Fibroblast of skin of back (primary cell): ENCODE data around the gene ST3GAL4.
A peak's percentile ranks its signal among the peaks of the same experiment; 100 is the strongest.
"Not testable (repeated sequence)": the region's sequence is repeated elsewhere in the genome, so short reads cannot be mapped to it uniquely, and the experiment has no call there.

Experiments
- DNase-seq: peaks from one replicate; pipeline ENCODE4 v3.0.0-alpha.2; 2013

ST3GAL4 gene

GRCh38 chr11:126347751-126348668, 7.5 kb upstream of the ST3GAL4 start:
- no peak for DNase-seq

- peak; percentile 30 for DNase-seq
Observed at GRCh38 chr11:126348806-126349582, 6.5 kb upstream of the ST3GAL4 start.

- no peak for DNase-seq
Observed at GRCh38 chr11:126350836-126351235, 4.7 kb upstream of the ST3GAL4 start.

GRCh38 chr11:126352163-126352562, 3.3 kb upstream of the ST3GAL4 start:
- no peak for DNase-seq

DNA sequence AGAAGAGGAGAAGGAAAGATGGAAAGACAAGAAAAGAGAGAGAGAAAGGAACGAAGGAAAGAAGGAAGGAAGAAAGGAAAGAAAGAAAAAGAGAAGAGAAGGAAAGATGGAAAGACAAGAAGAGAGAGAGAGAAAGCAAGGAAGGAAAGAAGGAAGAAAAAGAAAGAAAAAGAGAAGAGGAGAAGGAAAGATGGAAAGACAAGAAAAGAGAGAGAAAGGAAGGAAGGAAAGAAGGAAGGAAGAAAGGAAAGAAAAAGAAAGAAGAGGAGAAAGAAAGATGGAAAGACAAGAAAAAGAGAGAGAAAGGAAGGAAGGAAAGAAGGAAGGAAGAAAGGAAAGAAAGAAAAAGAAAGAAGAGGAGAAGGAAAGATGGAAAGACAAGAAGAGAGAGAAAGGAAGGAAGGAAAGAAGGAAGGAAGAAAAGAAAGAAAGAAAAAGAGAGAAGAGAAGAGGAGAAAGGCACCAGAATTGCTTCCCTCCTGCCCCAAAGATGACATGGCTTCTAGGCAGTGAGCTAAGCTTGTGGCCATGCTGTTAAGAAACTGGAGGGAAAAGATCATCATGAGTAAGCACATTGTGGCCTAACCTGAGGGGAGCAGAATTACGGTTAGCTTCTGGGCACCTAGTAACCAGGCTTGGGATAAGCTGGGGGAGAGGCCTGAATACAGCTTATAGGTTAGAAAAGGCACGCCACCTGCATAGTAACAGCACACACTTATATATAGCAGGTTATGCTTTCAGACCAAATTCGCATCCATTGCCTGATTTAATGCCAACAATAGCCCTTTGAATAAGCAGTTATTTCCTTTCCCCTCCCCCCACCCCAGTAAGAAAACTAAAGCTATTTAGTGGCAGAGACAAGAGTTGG, 2.3 kb upstream of the ST3GAL4 start:
- DNase-seq = peak; percentile 57

- DNase-seq = no peak
Observed at GRCh38 chr11:126354631-126355323, 709 bp upstream of the ST3GAL4 start.

DNA sequence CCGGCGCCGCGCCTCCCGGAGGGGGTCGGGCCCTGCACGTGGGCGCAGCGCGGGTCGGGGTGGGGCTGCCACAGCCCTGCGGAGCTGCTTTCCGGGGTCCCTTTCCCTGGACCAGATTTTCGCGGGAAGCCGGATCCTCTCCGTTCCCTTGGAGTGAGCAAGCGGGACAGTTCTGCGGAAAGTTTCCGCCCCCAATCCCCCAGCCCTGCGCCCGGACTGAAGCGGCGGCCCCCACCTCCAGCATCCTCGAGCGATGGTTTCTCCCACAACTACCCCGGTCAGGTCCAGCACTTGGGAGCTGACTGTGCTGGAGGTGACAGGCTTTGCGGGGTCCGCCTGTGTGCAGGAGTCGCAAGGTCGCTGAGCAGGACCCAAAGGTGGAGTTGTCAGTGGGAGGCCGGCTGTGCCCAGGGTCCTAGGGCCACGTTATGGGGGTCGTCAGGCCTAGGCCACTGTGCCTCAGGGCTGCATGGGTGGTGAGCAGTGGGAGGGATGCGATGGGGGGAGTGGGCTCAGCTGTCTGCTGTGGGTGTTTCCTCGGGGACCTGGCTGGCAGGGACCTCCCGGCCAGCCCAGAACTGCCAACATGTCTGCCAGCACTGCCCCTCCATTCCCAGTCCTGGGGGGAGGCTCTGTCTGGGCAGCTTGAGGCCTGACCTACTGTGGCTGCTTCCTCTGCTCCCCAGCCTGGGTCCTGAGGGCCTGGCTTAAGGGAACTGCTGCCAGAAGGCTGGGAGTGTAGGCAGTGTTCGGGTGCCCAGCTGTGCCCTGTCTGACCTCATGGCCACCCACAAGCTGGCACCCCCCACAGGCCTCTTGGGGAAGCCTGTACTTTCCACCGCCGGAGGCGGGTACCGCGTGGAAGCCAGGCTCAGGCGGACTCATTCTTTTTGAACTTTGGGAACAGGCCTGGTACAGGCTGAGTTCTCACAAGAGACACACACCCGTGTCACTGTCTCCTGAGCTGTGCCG, 726 bp downstream of the ST3GAL4 start:
- peak; percentile 40 for DNase-seq

DNA sequence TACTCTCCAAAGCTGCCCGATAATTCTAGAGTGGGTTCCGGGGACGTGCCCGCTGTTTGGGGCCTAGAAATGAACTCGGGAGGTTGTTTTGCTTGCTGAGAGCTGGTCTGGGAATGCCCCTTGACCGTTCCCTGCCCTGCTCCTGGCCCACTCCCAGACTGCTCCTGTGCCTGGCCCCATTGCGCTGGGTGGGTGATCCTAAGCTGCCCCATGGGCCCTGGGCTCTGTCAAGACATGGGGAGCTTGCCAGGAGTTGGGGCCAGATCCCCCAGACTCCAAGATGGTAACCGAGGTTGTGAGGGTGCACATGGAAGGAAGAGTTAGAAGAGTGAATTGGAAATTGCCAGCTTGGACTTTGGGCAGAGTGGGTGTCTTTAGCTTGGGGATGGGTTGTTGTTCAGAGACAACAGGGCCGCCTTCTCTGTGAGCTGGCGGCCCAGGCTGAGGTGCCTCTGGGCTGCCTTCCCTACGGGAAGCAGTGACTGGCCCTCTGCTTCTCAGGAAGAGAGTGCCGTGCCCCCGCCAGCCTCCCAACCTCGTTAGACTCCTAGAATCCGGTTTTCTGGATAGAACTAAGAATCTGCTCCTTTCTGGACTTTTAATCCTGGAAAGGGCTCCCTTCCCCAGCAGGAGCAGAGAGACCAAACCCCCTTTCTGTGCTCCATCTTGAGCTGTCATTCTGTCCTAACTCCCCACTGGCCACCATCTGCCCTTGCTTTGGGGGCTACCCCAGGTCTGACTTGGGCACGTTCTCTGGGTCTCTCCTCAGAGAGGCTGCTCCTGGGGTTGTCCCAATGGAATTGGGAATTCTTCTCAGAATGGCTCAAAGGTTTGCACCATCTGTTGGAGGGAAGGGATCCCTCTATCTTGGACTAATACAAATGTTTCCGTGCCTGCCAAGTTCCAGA, 1.8 kb downstream of the ST3GAL4 start:
- no peak for DNase-seq

GRCh38 chr11:126357969-126358762, 2.7 kb downstream of the ST3GAL4 start:
- no peak for DNase-seq

GRCh38 chr11:126358763-126359160, 3.3 kb downstream of the ST3GAL4 start:
- no peak for DNase-seq

- peak; percentile 67 for DNase-seq
Observed at GRCh38 chr11:126359431-126360048, 4.1 kb downstream of the ST3GAL4 start.

DNA sequence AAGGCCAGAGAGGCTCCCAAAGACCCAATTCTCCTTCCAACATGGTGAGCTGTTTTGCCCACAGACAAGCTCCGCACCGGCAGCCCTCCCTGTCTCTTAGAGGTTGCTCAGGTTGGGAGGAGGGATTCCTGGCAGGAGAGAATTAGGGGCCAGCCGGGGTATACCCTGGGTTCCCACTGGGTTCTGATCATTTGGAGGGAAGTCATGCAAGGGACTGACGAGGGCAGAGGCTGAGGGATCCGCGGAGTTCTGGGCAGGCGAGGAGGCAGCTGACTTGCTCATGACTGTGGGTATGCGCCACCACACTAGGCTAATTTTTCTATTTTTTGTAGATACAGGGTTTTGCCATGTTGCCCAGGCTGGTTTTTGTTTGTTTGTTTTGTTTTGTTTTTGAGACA, 4.6 kb downstream of the ST3GAL4 start:
- DNase-seq = no peak

DNA sequence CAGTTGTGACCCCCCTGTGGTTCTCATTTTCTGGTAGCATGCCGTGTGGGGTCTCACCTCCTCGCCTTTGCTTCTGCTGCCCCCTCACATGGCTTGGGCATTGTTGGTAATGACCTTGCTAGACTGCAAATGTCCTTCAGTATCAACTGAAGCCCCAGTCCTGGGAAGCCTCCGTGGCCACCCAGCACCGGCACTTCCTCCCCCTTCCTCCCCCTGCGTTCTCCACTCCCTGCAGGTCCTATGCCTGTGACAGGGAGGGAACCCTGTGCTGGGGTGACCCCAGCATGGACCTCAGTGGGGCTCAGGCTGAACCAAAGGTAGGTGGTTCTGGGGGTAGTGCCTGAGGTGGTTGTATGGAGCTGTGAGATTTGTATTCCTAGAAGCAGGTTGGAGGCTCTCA, 5.9 kb downstream of the ST3GAL4 start:
- DNase-seq = no peak

DNA sequence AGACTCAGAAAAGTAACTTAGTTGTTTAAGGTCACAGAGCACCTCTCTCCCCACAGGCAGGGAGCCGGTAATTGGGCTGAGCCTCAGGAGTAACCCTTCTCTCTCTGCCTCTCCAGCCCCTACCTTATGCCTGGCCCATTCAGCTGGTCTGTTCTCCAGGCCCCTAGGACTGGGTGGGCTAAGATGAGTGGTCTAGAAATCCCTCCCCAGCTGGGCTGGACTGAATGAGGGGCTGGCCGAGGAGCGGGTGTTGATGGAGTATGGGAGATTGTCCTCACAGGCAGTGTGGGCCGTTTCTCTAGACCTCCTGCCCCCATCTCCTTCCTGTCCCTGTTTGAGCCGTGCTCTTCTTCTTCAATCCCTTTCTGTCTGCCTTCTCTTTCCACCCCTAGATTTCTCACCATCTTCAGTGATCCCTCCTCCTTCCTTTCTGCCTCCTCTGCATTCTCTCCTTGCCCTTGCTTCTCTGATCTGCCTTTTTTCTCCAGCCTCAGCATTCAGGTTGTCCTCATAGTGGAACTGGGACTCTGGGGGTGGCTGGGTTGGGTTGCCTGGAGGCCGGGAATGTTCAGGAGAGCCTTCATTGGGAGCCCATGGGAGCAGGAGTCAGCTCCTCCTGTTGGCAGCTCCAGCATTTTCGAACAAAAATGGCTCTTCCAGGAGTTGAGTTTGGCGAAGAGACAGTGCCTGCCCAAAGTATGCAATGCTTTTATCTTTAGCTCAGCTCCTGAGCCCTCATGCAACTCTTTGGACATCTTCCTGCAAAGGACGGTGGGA, 7.6 kb downstream of the ST3GAL4 start:
- DNase-seq = no peak

- no peak for DNase-seq
Observed at GRCh38 chr11:126363706-126364248, 8.3 kb downstream of the ST3GAL4 start.

DNA sequence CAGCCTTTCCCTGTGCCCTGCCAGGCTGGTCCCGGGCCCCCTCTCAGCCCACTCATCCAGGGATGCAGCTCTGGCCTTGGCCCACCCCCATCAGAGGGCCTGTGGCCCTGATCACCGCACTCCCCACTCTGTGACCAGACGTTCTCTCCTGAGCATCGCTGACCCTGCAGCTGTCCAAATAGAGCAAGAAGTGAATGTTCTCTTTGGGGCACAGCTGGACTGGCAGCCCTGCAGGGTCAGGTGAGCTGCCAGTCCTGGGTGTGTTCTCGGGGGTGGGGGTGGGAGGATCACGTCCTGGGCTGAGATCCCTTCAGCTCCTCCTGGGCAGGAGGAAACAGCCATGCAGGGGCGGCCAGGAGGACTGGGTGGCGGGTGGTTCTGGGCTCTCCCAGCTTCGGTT, 9.2 kb downstream of the ST3GAL4 start:
- not testable (repeated sequence) for DNase-seq

DNA sequence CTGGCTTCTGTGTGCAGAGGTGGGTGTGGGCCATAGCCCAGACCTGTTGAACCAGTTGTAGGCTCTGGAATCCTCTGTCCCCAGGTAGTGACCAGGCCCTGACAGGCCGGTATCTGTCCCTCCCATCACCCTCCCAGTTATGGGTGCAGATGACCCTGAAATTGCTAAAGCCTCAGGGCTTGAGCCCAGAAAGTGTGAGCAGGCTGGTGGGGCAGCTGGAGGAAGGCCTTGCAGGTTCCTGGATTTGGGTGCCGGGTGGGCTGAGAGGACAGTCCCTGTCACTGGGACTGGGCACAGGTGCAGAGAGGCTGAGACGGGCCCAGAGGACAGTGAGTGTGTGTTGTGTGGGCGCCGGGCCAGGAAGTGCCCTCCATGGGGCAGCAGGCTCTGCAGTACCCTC, 10.0 kb downstream of the ST3GAL4 start:
- not testable (repeated sequence) for DNase-seq
